NCI-H510A (cell line): ENCODE results near the gene DCUN1D2.
"Not testable (repeated sequence)": the region's sequence is repeated elsewhere in the genome, so short reads cannot be mapped to it uniquely, and the experiment has no call there.

ENCODE experiments used
- DNase-seq: peaks from one replicate; lab custom pipeline; 2025; lab: John Stamatoyannopoulos, UW

DCUN1D2 gene

GRCh38 chr13:113445791-113446487 lies 44.6 kb downstream of the DCUN1D2 start:
- no peak for DNase-seq

GRCh38 chr13:113443991-113444390 lies 46.5 kb downstream of the DCUN1D2 start:
- DNase-seq, result no peak

GRCh38 chr13:113442985-113443362 lies 47.5 kb downstream of the DCUN1D2 start:
- no peak for DNase-seq

- DNase-seq, result no peak
Measured at GRCh38 chr13:113442354-113442984, 48.0 kb downstream of the DCUN1D2 start.

GRCh38 chr13:113441661-113442060 lies 48.9 kb downstream of the DCUN1D2 start:
- DNase-seq, result no peak

GRCh38 chr13:113437408-113438010 lies 53.0 kb downstream of the DCUN1D2 start:
- no peak for DNase-seq

GRCh38 chr13:113436866-113437265 lies 53.6 kb downstream of the DCUN1D2 start:
- DNase-seq, result not testable (repeated sequence)

GRCh38 chr13:113435907-113436306 lies 54.6 kb downstream of the DCUN1D2 start:
- DNase-seq, result not testable (repeated sequence)

- DNase-seq, result no peak
Measured at GRCh38 chr13:113433391-113433916, 57.1 kb downstream of the DCUN1D2 start.

- DNase-seq, result no peak
Measured at GRCh38 chr13:113432506-113433270, 57.8 kb downstream of the DCUN1D2 start.

- no peak for DNase-seq
Measured at GRCh38 chr13:113431171-113431570, 59.3 kb downstream of the DCUN1D2 start.

- DNase-seq, result no peak
Measured at GRCh38 chr13:113430378-113431110, 60.0 kb downstream of the DCUN1D2 start.

- no peak for DNase-seq
Measured at GRCh38 chr13:113429608-113429985, 60.9 kb downstream of the DCUN1D2 start.

- DNase-seq, result no peak
Measured at GRCh38 chr13:113428871-113429607, 61.5 kb downstream of the DCUN1D2 start.

GRCh38 chr13:113428469-113428865 lies 62.0 kb downstream of the DCUN1D2 start:
- DNase-seq, result no peak

GRCh38 chr13:113427562-113428468 lies 62.7 kb downstream of the DCUN1D2 start:
- no peak for DNase-seq

- no peak for DNase-seq
Measured at GRCh38 chr13:113426591-113426986, 63.9 kb downstream of the DCUN1D2 start.

- no peak for DNase-seq
Measured at GRCh38 chr13:113425941-113426590, 64.4 kb downstream of the DCUN1D2 start.

- DNase-seq, result no peak
Measured at GRCh38 chr13:113423520-113424163, 66.9 kb downstream of the DCUN1D2 start.
